Right ventricle myocardium inferior (tissue), 1 donor: Measurements from ENCODE around the gene DNAJB5. TPM values are rescaled to one million over a fixed set of nuclear protein-coding genes. Genes with fewer than 3 reads are reported as not detected.

ENCODE experiments used
- ATAC-seq: fragments of 200-7000 bp; cut with Tn5 transposase; one replicate; pipeline ENCODE4 v1.9.1; 2020; ENCODE audit warnings: mild to moderate bottlenecking, moderate library complexity
- DNase-seq: peaks from one replicate; pipeline ENCODE4 v3.0.0; 2021; ENCODE audit errors: missing footprints
- intact Hi-C: fragments of 100-400 bp; cut with DNase I; formaldehyde crosslinking; loops from one replicate; pipeline ENCODE4 v1.11.0; 2022
- total RNA-seq: library from RNA; stranded (reverse); fragmentation: NEBNext Ultra II Directional; extraction: Animal tissue kit (Norgen Biotek cat#: 25700); gene quantifications from one replicate; pipeline ENCODE4 v1.2.1, GENCODE V29; 2021
- donor health status: DM: no; HTN: yes; CAD: no; lungs with severe emphysema.

Gene DNAJB5
- total RNA-seq, 1 donor from 2014 or later: 66.5 TPM

- intact Hi-C loops: no loop called here
- ATAC-seq (no peak), DNase-seq (no peak)
Measured at GRCh38 chr9:35029241-35029640, 39.7 kb downstream of the DNAJB5 start.

GRCh38 chr9:35029852-35030251 lies 40.3 kb downstream of the DNAJB5 start:
- DNase-seq: no peak
- no peak for ATAC-seq
- intact Hi-C loops: no loop called here

- intact Hi-C loops: no loop called here
- no peak for ATAC-seq
- no peak for DNase-seq
Measured at GRCh38 chr9:35033101-35033500, 43.6 kb downstream of the DNAJB5 start.

GRCh38 chr9:35035851-35036701 lies 46.5 kb downstream of the DNAJB5 start:
- peak; percentile 82 for DNase-seq
- ATAC-seq: peak; percentile 73
- intact Hi-C loops: no loop called here

GRCh38 chr9:35042081-35042604 lies 52.6 kb downstream of the DNAJB5 start:
- DNase-seq: no peak
- no peak for ATAC-seq
- intact Hi-C loops: no loop called here

- intact Hi-C loops: no loop called here
- ATAC-seq (no peak), DNase-seq (no peak)
Measured at GRCh38 chr9:35042891-35043545, 53.5 kb downstream of the DNAJB5 start.

- intact Hi-C loops: no loop called here
- ATAC-seq (no peak), DNase-seq (no peak)
Measured at GRCh38 chr9:35044071-35044470, 54.5 kb downstream of the DNAJB5 start.

Other genes starting within 250 kb of the DNAJB5 start
- gene PHF24, start 31.5 kb upstream of the DNAJB5 start, total RNA-seq: 0.22 TPM
- 258 TPM for gene VCP, start 82.9 kb downstream of the DNAJB5 start, total RNA-seq
- gene FANCG, start 90.2 kb downstream of the DNAJB5 start, total RNA-seq: 4.2 TPM
- gene PIGO, start 106.8 kb downstream of the DNAJB5 start, total RNA-seq: 8.5 TPM
- gene STOML2, start 113.4 kb downstream of the DNAJB5 start, total RNA-seq: 156 TPM
- 15.5 TPM for gene ATOSB, start 126.1 kb downstream of the DNAJB5 start, total RNA-seq
- gene UNC13B, start 172.3 kb downstream of the DNAJB5 start, total RNA-seq: 27.4 TPM